ENCODE measurements around the gene ZMYND11.

The ZMYND11 gene

GRCh38 chr10:129810-130209, 5.4 kb upstream of the ZMYND11 start:
- in situ Hi-C loops (cut with MboI; ENCODE audit: low pct_unique_long_range_greater_than_20kb, low sequenced_read_pairs) = no loop called here
- peak; percentile 57 for DNase-seq

GRCh38 chr10:132946-133898, 2.0 kb upstream of the ZMYND11 start:
- no peak for DNase-seq
- in situ Hi-C loops (cut with MboI; ENCODE audit: low pct_unique_long_range_greater_than_20kb, low sequenced_read_pairs) = no loop called here

- in situ Hi-C loops (cut with MboI; ENCODE audit: low pct_unique_long_range_greater_than_20kb, low sequenced_read_pairs) = no loop called here
- peak; percentile 54 for DNase-seq
Measured at GRCh38 chr10:134247-135131, 766 bp upstream of the ZMYND11 start.

- in situ Hi-C loops (cut with MboI; ENCODE audit: low pct_unique_long_range_greater_than_20kb, low sequenced_read_pairs) = no loop called here
- peak; percentile 67 for DNase-seq
Measured at GRCh38 chr10:135601-136464, 578 bp downstream of the ZMYND11 start.

GRCh38 chr10:136465-136762, 1.2 kb downstream of the ZMYND11 start:
- in situ Hi-C loops (cut with MboI; ENCODE audit: low pct_unique_long_range_greater_than_20kb, low sequenced_read_pairs) = no loop called here
- DNase-seq = no peak

GRCh38 chr10:137031-137430, 1.8 kb downstream of the ZMYND11 start:
- in situ Hi-C loops (cut with MboI; ENCODE audit: low pct_unique_long_range_greater_than_20kb, low sequenced_read_pairs) = no loop called here
- peak; percentile 62 for DNase-seq

GRCh38 chr10:137606-138005, 2.4 kb downstream of the ZMYND11 start:
- in situ Hi-C loops (cut with MboI; ENCODE audit: low pct_unique_long_range_greater_than_20kb, low sequenced_read_pairs) = no loop called here
- no peak for DNase-seq

GRCh38 chr10:142371-142770, 7.1 kb downstream of the ZMYND11 start:
- in situ Hi-C loops (cut with MboI; ENCODE audit: low pct_unique_long_range_greater_than_20kb, low sequenced_read_pairs) = no loop called here
- DNase-seq = no peak

GRCh38 chr10:152915-153314, 17.7 kb downstream of the ZMYND11 start:
- no peak for DNase-seq
- in situ Hi-C loops (cut with MboI; ENCODE audit: low pct_unique_long_range_greater_than_20kb, low sequenced_read_pairs) = no loop called here

- no peak for DNase-seq
- in situ Hi-C loops (cut with MboI; ENCODE audit: low pct_unique_long_range_greater_than_20kb, low sequenced_read_pairs) = no loop called here
Measured at GRCh38 chr10:154348-154747, 19.1 kb downstream of the ZMYND11 start.

- DNase-seq = no peak
- in situ Hi-C loops (cut with MboI; ENCODE audit: low pct_unique_long_range_greater_than_20kb, low sequenced_read_pairs) = no loop called here
Measured at GRCh38 chr10:167383-167782, 32.1 kb downstream of the ZMYND11 start.

GRCh38 chr10:173741-174140, 38.5 kb downstream of the ZMYND11 start:
- in situ Hi-C loops (cut with MboI; ENCODE audit: low pct_unique_long_range_greater_than_20kb, low sequenced_read_pairs) = no loop called here
- DNase-seq = no peak

GRCh38 chr10:176677-177076, 41.4 kb downstream of the ZMYND11 start:
- in situ Hi-C loops (cut with MboI; ENCODE audit: low pct_unique_long_range_greater_than_20kb, low sequenced_read_pairs) = no loop called here

GRCh38 chr10:178208-178607, 43.0 kb downstream of the ZMYND11 start:
- in situ Hi-C loops (cut with MboI; ENCODE audit: low pct_unique_long_range_greater_than_20kb, low sequenced_read_pairs) = no loop called here
- peak; percentile 32 for DNase-seq

More at GRCh38 chr10:176677-177076, 41.4 kb downstream of the ZMYND11 start:
- no peak for DNase-seq

GRCh38 chr10:178723-179122, 43.5 kb downstream of the ZMYND11 start:
- no peak for DNase-seq
- in situ Hi-C loops (cut with MboI; ENCODE audit: low pct_unique_long_range_greater_than_20kb, low sequenced_read_pairs) = no loop called here

GRCh38 chr10:182441-183201, 47.4 kb downstream of the ZMYND11 start:
- in situ Hi-C loops (cut with MboI; ENCODE audit: low pct_unique_long_range_greater_than_20kb, low sequenced_read_pairs) = no loop called here

GRCh38 chr10:184174-184573, 48.9 kb downstream of the ZMYND11 start:
- DNase-seq = no peak

More at GRCh38 chr10:182441-183201, 47.4 kb downstream of the ZMYND11 start:
- DNase-seq = no peak

GRCh38 chr10:184911-185310, 49.7 kb downstream of the ZMYND11 start:
- in situ Hi-C loops (cut with MboI; ENCODE audit: low pct_unique_long_range_greater_than_20kb, low sequenced_read_pairs) = no loop called here

More at GRCh38 chr10:184174-184573, 48.9 kb downstream of the ZMYND11 start:
- in situ Hi-C loops (cut with MboI; ENCODE audit: low pct_unique_long_range_greater_than_20kb, low sequenced_read_pairs) = no loop called here

More at GRCh38 chr10:184911-185310, 49.7 kb downstream of the ZMYND11 start:
- no peak for DNase-seq
